Stimulated activated CD4-positive, alpha-beta T cell treated with anti-CD3 and anti-CD28 coated beads, Interleukin-12 subunit alpha, Interleukin-12 subunit beta, amount 100 ng/mL, for 4 hours (primary cell): Measurements from ENCODE around the gene KRTAP13-1.

Experiments used
- DNase-seq: peaks from one replicate; pipeline ENCODE4 v3.0.0-alpha.2; 2020

Gene KRTAP13-1

GRCh38 chr21:30395731-30396130 is at the start of gene KRTAP13-1:
TSS of gene KRTAP13-1 (plus strand) at chr21:30396031. CDS start at chr21:30396087, 56 bp downstream.
- no peak for DNase-seq

GRCh38 chr21:30348506-30348905 is 47.3 kb upstream of the KRTAP13-1 start, which contains the start of gene KRTAP23-1:
TSS of gene KRTAP23-1 (minus strand) at chr21:30348606. CDS start at chr21:30348606, 0 bp downstream.
- DNase-seq, result no peak

GRCh38 chr21:30349572-30349971 is 46.3 kb upstream of the KRTAP13-1 start:
- DNase-seq, result no peak

GRCh38 chr21:30351534-30351933 is 44.3 kb upstream of the KRTAP13-1 start:
- DNase-seq, result no peak

- DNase-seq, result no peak
Measured at GRCh38 chr21:30354308-30355005, 41.4 kb upstream of the KRTAP13-1 start.

GRCh38 chr21:30355906-30356305 is 39.9 kb upstream of the KRTAP13-1 start:
- no peak for DNase-seq

GRCh38 chr21:30372139-30372770 is 23.6 kb upstream of the KRTAP13-1 start, which contains the start of gene KRTAP13-2:
TSS of gene KRTAP13-2 (minus strand) at chr21:30372271. CDS start at chr21:30372213, 58 bp downstream.
- DNase-seq, result no peak

- DNase-seq, result no peak
Measured at GRCh38 chr21:30382201-30382600, 13.6 kb upstream of the KRTAP13-1 start.

GRCh38 chr21:30391492-30392025 is 4.3 kb upstream of the KRTAP13-1 start:
- no peak for DNase-seq

- DNase-seq, result no peak
Measured at GRCh38 chr21:30408782-30409494, 13.1 kb downstream of the KRTAP13-1 start.

GRCh38 chr21:30415993-30416392 is 20.2 kb downstream of the KRTAP13-1 start:
- no peak for DNase-seq

- DNase-seq, result no peak
Measured at GRCh38 chr21:30425826-30426225, 30.0 kb downstream of the KRTAP13-1 start, which contains the start of gene KRTAP13-3. TSS of gene KRTAP13-3 (minus strand) at chr21:30425926. CDS start at chr21:30425912, 14 bp downstream.

- DNase-seq, result no peak
Measured at GRCh38 chr21:30426731-30427130, 30.9 kb downstream of the KRTAP13-1 start.

GRCh38 chr21:30430170-30430655 is 34.4 kb downstream of the KRTAP13-1 start, which contains the start of gene KRTAP13-4:
TSS of gene KRTAP13-4 (plus strand) at chr21:30430220. CDS start at chr21:30430276, 56 bp downstream.
- no peak for DNase-seq

GRCh38 chr21:30434033-30434631 is 38.3 kb downstream of the KRTAP13-1 start:
- DNase-seq, result no peak

- no peak for DNase-seq
Measured at GRCh38 chr21:30437010-30437565, 41.3 kb downstream of the KRTAP13-1 start.

- no peak for DNase-seq
Measured at GRCh38 chr21:30439975-30440374, 44.1 kb downstream of the KRTAP13-1 start, which contains the start of gene KRTAP15-1. TSS of gene KRTAP15-1 (plus strand) at chr21:30440275. CDS start at chr21:30440328, 53 bp downstream.

GRCh38 chr21:30443226-30443625 is 47.4 kb downstream of the KRTAP13-1 start:
- DNase-seq, result no peak

- no peak for DNase-seq
Measured at GRCh38 chr21:30444204-30444603, 48.4 kb downstream of the KRTAP13-1 start.
